Kidney (tissue), 14 donors: Measurements from ENCODE around the gene PDE1C. TPM values are rescaled to one million over a fixed set of nuclear protein-coding genes. Genes with fewer than 3 reads are reported as not detected.

Experiments used
- DNase-seq, 5 donors: peaks; one replicate each; pipeline ENCODE4 v3.0.0-alpha.2; 2013 to 2020
- FAIRE-seq: peaks from 2 replicates; lab custom pipeline; 2012; peaks lifted over from hg19 to GRCh38; lab: Jason Lieb, UNC
- H3K27ac ChIP-seq, 2 donors: one replicate each; pipeline ENCODE4 v1.7.0; 2013; ENCODE audit warnings: low read depth in 2 of 2, low read length in 2 of 2, inconsistent platforms in 1 of 2
- H3K27me3 ChIP-seq: one replicate; pipeline ENCODE4 v1.7.1; 2013; ENCODE audit warnings: low read length, inconsistent platforms; ENCODE audit not compliant: control insufficient read depth, insufficient read depth
- H3K36me3 ChIP-seq, 3 donors: one replicate each; pipeline versions ENCODE4 v1.7.0 to v1.7.1; 2013; ENCODE audit warnings: low read length in 3 of 3, control low read depth in 1 of 3, inconsistent platforms in 1 of 3; ENCODE audit not compliant: insufficient read depth in 3 of 3, control insufficient read depth in 2 of 3
- H3K4me1 ChIP-seq, 3 donors: one replicate each; pipeline versions ENCODE4 v1.7.0 to v1.7.1; 2013; ENCODE audit warnings: low read length in 3 of 3, inconsistent platforms in 1 of 3, low read depth in 1 of 3; ENCODE audit not compliant: control insufficient read depth in 2 of 3, insufficient read depth in 2 of 3
- H3K4me3 ChIP-seq, 3 donors: one replicate each; pipeline versions ENCODE4 v1.7.0 to v1.8.1; 2013; ENCODE audit warnings: low read length in 3 of 3, control low read depth in 1 of 3, inconsistent platforms in 1 of 3
- H3K9ac ChIP-seq, 3 donors: one replicate each; pipeline versions ENCODE4 v1.7.0 to v1.7.1; 2013; ENCODE audit warnings: low read length in 3 of 3, control low read depth in 1 of 3, inconsistent platforms in 1 of 3
- H3K9me3 ChIP-seq, 3 donors: one replicate each; pipeline versions ENCODE4 v1.7.0 to v1.7.1; 2013; ENCODE audit warnings: low read length in 3 of 3, control low read depth in 1 of 3, inconsistent platforms in 1 of 3; ENCODE audit not compliant: control insufficient read depth in 2 of 3, insufficient read depth in 1 of 3
- CTCF ChIP-seq: IDR thresholded peaks from 3 replicates; pipeline ENCODE4 v1.5.1; 2012; ENCODE audit warnings: mild to moderate bottlenecking, moderate library complexity, borderline replicate concordance; ENCODE audit not compliant: insufficient read depth; ENCODE audit errors: extremely low read depth
- intact Hi-C: fragments of 100-400 bp; cut with DNase I; formaldehyde crosslinking; loops from one replicate; pipeline ENCODE4 v1.11.1; 2022
- polyA plus RNA-seq: library from polyadenylated mRNA; stranded (reverse); fragments of 350-450 nt; fragmentation: Illumina TruSeq; extraction: RNeasy Lipid Tissue Mini Kit (QIAGEN cat#74804); gene quantifications from one replicate; pipeline ENCODE4 v1.2.3, GENCODE V29; 2014; ENCODE audit warnings: low read depth, low replicate concordance; ENCODE audit not compliant: insufficient read depth
- total RNA-seq: library from RNA; stranded (reverse); fragmentation: NEBNext Ultra II Directional; extraction: Animal tissue kit (Norgen Biotek cat#: 25700); gene quantifications from one replicate; pipeline ENCODE4 v1.2.1, GENCODE V29; 2021
- donor health status: control.
- donor health status: control.
- donor health status: control.
- donor health status: control.
- donor health status: control.
- donor health status: DM: yes; HTN: yes; CAD: no.
- donor health status: Normal renal cell carcinoma (clear cell type).

The PDE1C gene
- total and polyA plus RNA-seq, 2 donors from 2014 or later: 3.3 to 5.5 TPM

GRCh38 chr7:31953432-31953831, 116.8 kb downstream of the PDE1C start:
- no peak overlapping the region for H3K4me3 ChIP-seq

GRCh38 chr7:31950091-31950755, 120.0 kb downstream of the PDE1C start:
- Histone ChIP-seq H3K9me3 (peaks cover 0 to 6% (median 0%) of the 10 kb centered on the region in 3 donors), H3K9ac (no peak overlapping the region), H3K27me3 (no peaks in the 10 kb centered on the region), H3K27ac (no peak overlapping the region), H3K36me3 (no peaks in the 10 kb centered on the region), H3K4me1 (no peaks in the 10 kb centered on the region), H3K4me3 (no peak overlapping the region)
- FAIRE-seq (no peak), DNase-seq (no peak)
- intact Hi-C loops: no loop called here
- no peak for TF ChIP-seq CTCF

More at GRCh38 chr7:31953432-31953831, 116.8 kb downstream of the PDE1C start:
- Histone ChIP-seq H3K27ac (no peak overlapping the region), H3K36me3 (no peaks in the 10 kb centered on the region), H3K9ac (no peak overlapping the region), H3K9me3 (no peaks in the 10 kb centered on the region), H3K27me3 (no peaks in the 10 kb centered on the region), H3K4me1 (no peaks in the 10 kb centered on the region)
- intact Hi-C loops: no loop called here
- DNase-seq (no peak), FAIRE-seq (no peak)
- TF ChIP-seq CTCF: no peak

GRCh38 chr7:31948029-31948428, 122.2 kb downstream of the PDE1C start:
- intact Hi-C loops: no loop called here
- Histone ChIP-seq H3K36me3 (no peaks in the 10 kb centered on the region), H3K9ac (no peak overlapping the region), H3K9me3 (peaks cover 0 to 6% (median 0%) of the 10 kb centered on the region in 3 donors), H3K27ac (no peak overlapping the region), H3K4me3 (no peak overlapping the region), H3K4me1 (no peaks in the 10 kb centered on the region), H3K27me3 (no peaks in the 10 kb centered on the region)
- FAIRE-seq (no peak), DNase-seq (no peak)
- no peak for TF ChIP-seq CTCF
